HG02642 (cell line): ENCODE measurements around the gene CTDSPL.

ENCODE experiments used
- ATAC-seq: cut with Tn5 transposase; IDR thresholded peaks from one replicate; pipeline ENCODE4 v1.9.1; 2021; ENCODE audit warnings: mild to moderate bottlenecking; ENCODE audit not compliant: unreplicated experiment, poor library complexity

CTDSPL gene

GRCh38 chr3:37887062-37887461, 25.4 kb downstream of the CTDSPL start:
- ATAC-seq: no peak

DNA sequence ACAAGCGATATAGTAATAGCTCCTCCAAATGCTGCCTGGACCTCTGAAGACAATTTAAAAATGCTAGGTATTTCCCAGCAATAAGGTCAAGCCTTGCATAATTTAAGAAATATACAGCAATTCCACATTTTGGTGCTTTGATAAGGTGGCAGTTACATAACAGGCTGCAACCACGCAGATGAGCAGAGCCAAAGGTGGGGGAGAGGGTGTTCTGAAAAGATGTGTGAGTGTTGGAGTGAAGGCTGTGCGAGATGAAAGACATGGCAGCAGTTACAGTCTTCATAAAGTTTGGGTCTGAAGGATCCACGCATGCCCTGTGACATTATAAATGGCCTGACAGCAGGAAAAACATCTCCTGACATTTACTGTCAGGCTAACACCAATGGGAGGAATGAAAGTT, 26.1 kb downstream of the CTDSPL start:
- ATAC-seq: no peak

GRCh38 chr3:37888421-37888820, 26.7 kb downstream of the CTDSPL start:
- ATAC-seq: no peak

- no peak for ATAC-seq
Measured at GRCh38 chr3:37890522-37890921, 28.8 kb downstream of the CTDSPL start.

DNA sequence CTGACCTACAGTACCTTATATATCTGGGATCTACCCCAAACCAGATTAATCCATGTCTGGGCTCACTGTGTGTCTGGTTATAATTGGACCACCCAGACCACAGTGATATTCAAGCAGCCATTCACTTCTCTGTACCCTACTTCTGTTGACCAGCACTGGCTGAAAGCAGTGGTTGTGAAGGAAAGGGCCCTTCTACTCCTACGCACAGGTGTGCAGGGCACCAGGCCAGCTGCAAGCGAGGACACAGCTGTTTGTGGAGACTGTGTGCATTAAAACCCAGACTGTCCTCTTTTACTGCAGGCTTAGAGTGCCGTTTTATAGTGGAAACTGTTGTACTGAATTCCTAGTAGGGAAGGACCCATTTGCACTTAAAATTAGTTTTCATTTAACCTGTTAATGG, 29.5 kb downstream of the CTDSPL start:
- peak; percentile 62 for ATAC-seq

- ATAC-seq: no peak
Measured at GRCh38 chr3:37892927-37893600, 31.4 kb downstream of the CTDSPL start.

- no peak for ATAC-seq
Measured at GRCh38 chr3:37896827-37897226, 35.1 kb downstream of the CTDSPL start.

- no peak for ATAC-seq
Measured at GRCh38 chr3:37897763-37898162, 36.1 kb downstream of the CTDSPL start.

GRCh38 chr3:37898424-37898823, 36.7 kb downstream of the CTDSPL start:
- no peak for ATAC-seq

- peak; percentile 70 for ATAC-seq
Measured at GRCh38 chr3:37899101-37899707, 37.5 kb downstream of the CTDSPL start.

DNA sequence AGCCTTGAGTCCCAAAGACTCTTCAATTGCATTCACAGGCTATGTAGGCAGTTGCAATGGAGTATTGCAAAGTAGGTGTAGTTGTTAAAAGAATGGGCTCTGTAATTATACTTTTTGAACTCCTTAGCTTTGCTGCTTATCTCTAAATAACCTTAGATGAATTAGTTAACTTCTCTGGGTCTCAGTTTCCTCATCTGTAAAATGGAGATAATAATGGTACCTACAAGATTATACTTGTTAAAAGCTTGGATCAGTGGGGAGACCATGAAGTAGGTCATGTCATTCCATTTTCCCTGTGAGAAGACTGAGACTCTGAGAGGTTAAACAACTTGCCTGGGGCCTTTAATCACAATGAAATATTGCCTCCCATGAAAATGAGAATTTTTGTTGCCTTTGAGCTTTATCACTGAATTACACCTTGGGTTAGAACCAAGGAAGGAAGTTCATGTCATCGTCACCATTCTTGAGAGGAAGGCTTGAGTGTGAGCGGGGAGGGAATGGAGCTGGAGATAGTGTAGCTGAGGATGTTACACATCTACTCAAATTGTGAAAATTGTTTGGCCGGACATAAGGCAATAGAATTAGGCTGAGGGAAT, 38.1 kb downstream of the CTDSPL start:
- no peak for ATAC-seq

GRCh38 chr3:37901721-37902120, 40.0 kb downstream of the CTDSPL start:
- ATAC-seq: no peak

GRCh38 chr3:37902674-37903073, 41.0 kb downstream of the CTDSPL start:
- ATAC-seq: no peak

GRCh38 chr3:37903320-37903719, 41.6 kb downstream of the CTDSPL start:
- no peak for ATAC-seq

DNA sequence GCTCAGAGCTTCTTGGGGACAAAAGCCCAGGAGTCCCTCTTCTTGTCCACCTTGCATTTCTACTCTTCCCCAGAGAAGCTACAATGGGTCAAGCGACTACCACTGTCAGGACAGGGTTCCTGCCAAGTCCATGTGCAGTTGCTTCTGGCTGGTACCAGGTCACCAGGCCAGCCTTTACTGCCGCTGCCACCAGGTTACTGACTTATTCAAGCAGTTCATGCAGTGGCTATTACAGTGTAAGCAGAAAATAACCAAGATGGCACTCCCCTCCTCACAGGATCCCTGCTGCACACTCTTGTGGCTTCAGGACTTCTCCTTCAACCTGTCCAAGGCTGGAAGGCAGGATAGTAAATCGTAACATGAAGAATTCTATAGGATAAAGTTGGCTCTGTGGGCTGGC, 42.1 kb downstream of the CTDSPL start:
- ATAC-seq: no peak

DNA sequence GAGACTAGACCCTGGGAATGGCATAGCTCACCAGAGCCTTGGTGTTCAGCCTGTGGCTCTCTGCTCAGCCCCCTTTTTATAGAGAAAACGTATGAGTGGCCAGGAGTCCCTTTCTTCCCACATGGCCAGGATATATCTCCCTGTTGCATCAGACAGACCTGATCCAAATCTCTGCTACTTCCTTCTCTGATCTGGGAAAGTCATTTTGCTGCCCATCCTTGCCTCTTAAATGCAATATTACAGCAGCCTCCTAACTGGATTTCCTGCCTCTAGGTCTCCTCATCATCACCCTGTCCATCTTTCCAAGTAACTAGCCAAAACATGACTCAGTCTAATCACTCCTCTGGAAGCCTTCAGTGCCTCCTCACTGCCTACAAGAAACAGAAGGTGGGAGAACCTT, 42.9 kb downstream of the CTDSPL start:
- ATAC-seq: no peak

DNA sequence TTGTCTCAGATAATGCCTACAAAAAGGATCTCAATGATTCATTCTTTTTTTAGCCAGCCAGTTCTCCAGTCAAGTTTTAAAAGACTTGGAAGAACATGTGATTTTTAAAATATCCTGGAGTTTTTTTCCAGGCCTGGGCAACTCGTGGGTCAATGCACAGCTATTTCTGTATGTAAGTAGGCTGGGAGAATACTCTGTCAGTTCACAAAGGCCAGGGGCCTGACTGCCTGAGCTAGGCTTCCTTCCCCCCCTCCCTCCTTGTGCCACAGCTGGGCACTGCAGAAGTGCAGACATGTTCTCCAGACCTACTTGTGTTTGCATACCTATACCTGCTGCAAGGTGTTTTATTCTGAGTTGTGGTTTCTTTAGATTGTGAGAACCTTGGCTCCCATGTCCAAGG, 43.7 kb downstream of the CTDSPL start:
- no peak for ATAC-seq

- no peak for ATAC-seq
Measured at GRCh38 chr3:37905987-37906674, 44.5 kb downstream of the CTDSPL start.

DNA sequence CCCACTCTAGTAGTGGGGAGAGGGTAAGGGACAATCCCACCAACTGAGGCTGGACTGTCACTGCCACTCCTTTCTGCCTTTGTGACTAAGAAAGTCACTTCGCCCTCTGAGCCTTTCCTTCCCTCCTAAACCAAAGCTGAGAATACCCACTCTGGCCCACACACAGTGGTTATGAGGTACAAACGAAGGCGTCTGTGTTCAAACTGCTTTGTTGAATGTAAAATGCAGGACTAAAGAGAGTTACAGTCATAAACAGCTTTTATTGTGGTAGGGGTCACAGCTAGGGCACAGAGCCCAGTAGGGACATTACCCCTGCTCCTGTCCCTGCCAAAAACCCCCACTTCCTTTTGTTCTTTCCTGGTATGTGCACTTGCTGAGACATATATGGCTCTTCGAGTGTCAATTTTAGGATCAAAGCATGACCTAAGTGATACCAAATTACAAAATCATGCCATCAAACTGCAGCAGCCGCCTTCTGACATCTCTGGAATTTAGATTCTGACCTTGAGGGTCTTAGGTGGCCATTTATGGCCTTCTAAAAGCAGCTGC, 45.1 kb downstream of the CTDSPL start:
- ATAC-seq: no peak

DNA sequence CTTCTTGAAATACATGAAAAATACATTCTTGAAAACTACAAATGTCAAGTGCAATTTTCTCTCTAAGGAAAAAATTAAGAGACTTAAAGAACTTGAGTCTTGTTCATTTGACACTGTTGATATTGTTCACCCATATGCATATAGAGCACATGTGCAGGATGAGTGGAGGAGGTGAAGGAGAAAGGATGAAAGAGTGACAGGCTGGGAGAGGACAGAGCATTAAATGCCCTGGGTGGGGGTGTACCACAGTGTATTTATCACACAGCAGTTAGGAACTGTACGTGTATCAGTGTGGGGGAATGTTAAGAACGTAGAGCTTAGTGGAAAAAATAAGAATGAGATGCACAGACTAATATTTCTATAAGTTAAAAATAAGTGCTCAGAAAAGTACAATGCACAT, 45.7 kb downstream of the CTDSPL start:
- ATAC-seq: no peak

DNA sequence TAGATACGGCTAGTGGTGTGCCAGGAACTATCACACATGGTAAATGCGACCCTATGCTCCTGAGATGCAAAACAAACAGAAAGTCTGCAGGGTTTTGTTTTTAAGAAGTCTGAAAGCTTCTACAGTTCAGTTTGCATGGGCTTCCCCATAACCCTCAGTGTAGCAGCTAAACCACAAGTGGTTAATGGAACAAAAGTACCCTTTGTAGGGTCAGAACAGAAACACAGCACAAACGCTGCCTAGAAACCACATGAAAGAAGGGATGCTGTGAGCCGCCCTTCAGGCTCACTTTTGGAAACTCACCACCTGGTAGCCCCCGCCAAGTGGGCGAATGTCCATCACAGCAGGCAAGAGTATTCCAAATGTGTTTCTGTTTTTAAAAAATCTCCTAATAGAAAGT, 46.2 kb downstream of the CTDSPL start:
- peak; percentile 92 for ATAC-seq
